Stimulated activated naive B cell treated with anti-CD40 and anti-IgM and Interleukin-4, amounts not matched to agents 10 μg/mL and 1 μg/mL and 100 μg/mL, for 72 hours (primary cell): ENCODE data around the gene TSTD1.

Experiments
- ATAC-seq, 2 donors: fragments of 150-1000 bp; cut with Tn5 transposase; replicated peaks; 2 replicates each; pipeline ENCODE4 v1.10.0; 2021; ENCODE audit warnings: moderate library complexity in 1 of 2
- DNase-seq: peaks from one replicate; pipeline ENCODE4 v3.0.0; 2021
- H3K27ac Mint-ChIP-seq: one replicate; pipeline ENCODE4 v1.8.0; 2022; ENCODE audit warnings: mild to moderate bottlenecking, mixed read lengths
- H3K27me3 Mint-ChIP-seq, 2 donors: one replicate each; pipeline ENCODE4 v1.8.0; 2022; ENCODE audit warnings: mixed read lengths in 2 of 2
- H3K36me3 Mint-ChIP-seq, 2 donors: one replicate each; pipeline ENCODE4 v1.8.0; 2022; ENCODE audit warnings: mixed read lengths in 2 of 2, mild to moderate bottlenecking in 1 of 2
- H3K4me1 Mint-ChIP-seq, 2 donors: one replicate each; pipeline ENCODE4 v1.8.0; 2022; ENCODE audit warnings: mixed read lengths in 2 of 2, mild to moderate bottlenecking in 1 of 2
- H3K4me3 Mint-ChIP-seq, 2 donors: one replicate each; pipeline ENCODE4 v1.8.0; 2022; ENCODE audit warnings: mild to moderate bottlenecking in 2 of 2, mixed read lengths in 2 of 2, moderate library complexity in 1 of 2
- H3K9me3 Mint-ChIP-seq, 2 donors: one replicate each; pipeline ENCODE4 v1.8.0; 2022; ENCODE audit warnings: mixed read lengths in 2 of 2, mild to moderate bottlenecking in 1 of 2

Gene TSTD1

DNA sequence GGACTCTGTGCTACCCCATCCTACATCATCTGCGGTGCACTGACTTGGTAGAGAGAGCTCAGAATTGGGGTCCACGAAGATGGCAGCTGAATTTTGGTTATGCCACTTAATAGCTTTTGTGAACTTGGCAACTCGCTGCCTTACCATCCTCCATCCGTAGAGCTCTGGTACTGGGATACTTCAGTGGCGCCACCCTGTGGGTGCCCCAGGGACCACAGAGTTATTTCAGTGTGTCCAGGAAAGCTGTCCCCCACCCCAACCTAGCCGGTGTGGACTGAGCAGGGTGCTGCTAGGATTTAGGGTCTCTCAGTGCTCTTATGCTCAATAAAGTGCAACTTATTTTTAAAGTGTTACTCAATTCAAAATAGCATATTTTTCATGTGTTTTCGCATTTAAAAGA, 16.0 kb upstream of the TSTD1 start:
- Mint-ChIP-seq H3K36me3 (peaks cover 50 to 58% of the 10 kb centered on the region in 2 donors), H3K27me3 (no peaks in the 10 kb centered on the region), H3K4me1 (peaks cover 15 to 17% of the 10 kb centered on the region in 2 donors), H3K27ac (no peak overlapping the region), H3K4me3 (no peak overlapping the region), H3K9me3 (no peaks in the 10 kb centered on the region)
- ATAC-seq (no peak), DNase-seq (no peak)

DNA sequence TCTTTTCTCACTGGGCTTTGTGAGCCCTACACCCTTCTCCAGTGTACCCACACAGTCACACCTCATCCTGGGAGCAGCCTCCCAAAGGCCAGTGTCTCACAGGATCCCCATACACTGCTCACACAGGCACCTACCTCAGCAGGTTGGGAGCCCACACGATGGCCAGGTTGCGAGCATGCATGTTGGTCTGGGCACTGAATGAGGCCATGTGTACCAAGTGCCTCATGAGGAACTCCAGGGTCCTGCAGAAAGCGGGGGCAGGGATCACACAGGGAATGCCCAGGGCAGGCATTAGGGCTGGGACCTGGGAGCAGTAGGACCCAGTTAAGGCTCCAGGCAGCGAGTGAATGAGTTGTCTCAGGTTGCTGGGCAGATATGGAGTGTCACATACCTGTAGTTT, 15.5 kb upstream of the TSTD1 start:
- no peak for ATAC-seq
- peaks cover 51 to 58% of the 10 kb centered on the region in 2 donors for H3K36me3 Mint-ChIP-seq
- H3K27ac Mint-ChIP-seq: peak overlapping the region; percentile 51
- no peaks in the 10 kb centered on the region for H3K27me3 Mint-ChIP-seq
- H3K4me3 Mint-ChIP-seq: no peak overlapping the region
- peaks cover 14% of the 10 kb centered on the region in 2 donors for H3K4me1 Mint-ChIP-seq
- no peak for DNase-seq
- no peaks in the 10 kb centered on the region for H3K9me3 Mint-ChIP-seq

DNA sequence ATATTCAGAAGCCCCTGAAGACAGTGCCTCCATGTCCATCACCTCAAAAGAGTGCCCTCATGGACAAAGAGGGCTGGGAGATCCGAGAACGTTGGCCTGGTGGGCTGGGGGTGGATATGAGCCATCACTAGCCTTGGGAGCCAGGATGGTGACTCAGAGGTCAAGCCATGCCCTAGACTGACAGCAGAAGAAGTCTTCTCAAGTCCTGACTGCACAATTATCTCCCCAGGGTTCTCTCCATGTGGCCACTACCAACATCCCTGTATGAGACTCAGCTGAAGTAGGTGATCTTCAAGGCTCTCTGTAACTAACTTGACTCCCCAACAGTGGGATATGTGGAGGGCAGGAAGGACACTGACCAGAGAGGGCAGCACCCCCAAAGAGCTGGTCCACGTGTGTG, 14.1 kb upstream of the TSTD1 start:
- peaks cover 58 to 66% of the 10 kb centered on the region in 2 donors for H3K36me3 Mint-ChIP-seq

DNA sequence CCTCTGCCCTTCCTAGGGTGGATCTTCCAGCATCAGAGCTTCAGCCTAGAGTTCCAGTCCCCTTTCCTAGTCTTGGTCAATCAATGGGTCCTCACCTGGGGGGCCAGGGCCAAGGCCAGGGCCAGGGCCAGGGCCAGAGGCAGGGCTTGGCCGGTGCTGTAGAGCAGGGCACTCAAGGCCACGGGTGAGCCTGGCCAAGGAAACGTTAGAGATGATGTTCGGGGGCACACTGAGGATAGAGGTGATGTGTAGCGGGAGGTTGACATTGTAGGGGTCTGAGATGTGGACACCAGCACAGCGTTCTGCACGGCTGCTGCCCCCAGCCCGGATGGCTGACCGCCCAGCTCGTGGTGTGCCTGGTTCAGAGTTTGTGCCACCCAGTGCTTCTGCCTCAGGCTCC, 12.5 kb upstream of the TSTD1 start:
- Mint-ChIP-seq H3K36me3 (peaks cover 49 to 68% of the 10 kb centered on the region in 2 donors), H3K27ac (no peak overlapping the region), H3K9me3 (no peaks in the 10 kb centered on the region), H3K27me3 (no peaks in the 10 kb centered on the region), H3K4me1 (peaks cover 36 to 39% of the 10 kb centered on the region in 2 donors), H3K4me3 (no peak overlapping the region)
- ATAC-seq (no peak), DNase-seq (no peak)

More for the DNA sequence above, 14.1 kb upstream of the TSTD1 start:
- ATAC-seq: no peak
- Mint-ChIP-seq H3K27ac (no peak overlapping the region), H3K4me1 (peaks cover 23 to 27% of the 10 kb centered on the region in 2 donors), H3K4me3 (no peak overlapping the region), H3K27me3 (no peaks in the 10 kb centered on the region), H3K9me3 (no peaks in the 10 kb centered on the region)
- DNase-seq: no peak

DNA sequence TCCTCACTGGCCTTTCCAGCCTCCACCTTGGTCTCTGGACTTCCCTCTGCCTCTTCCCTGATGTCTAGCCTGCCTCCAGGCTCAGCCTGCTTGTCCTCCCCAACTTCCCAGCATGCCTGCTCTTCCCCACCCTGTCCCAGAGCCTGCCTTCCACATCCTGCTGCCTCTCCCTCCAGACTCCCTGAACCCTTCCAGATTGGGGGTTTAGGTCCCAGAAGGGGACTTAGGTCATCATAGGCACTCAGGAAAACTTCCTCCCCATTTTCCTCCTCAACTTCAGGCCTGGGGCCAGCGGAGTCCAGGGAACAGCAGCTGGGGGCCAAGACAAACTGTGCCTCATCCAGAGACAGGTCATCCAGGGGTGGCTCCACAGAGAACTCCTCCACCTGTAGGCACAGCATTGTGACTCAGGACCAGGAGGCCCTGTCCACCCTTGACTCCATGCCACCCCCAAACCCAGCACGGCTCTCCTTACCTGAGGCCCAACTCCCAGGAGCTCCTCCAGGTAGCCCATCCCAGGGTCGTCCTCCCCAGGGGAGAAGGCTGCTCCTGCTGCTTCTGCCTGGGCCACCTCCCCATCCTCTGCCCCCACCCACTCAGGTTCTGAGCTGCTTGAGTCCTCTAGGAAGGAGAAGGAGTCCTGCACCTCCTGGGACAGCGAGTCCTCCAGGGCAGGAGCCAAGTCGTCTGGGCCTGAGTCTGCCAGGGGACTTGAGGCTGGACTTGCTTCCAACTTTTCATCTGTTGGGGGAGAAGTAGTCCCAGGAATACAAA, 10.4 kb upstream of the TSTD1 start:
- Mint-ChIP-seq H3K27me3 (no peaks in the 10 kb centered on the region), H3K4me1 (peaks cover 39 to 41% of the 10 kb centered on the region in 2 donors), H3K36me3 (peaks cover 44 to 70% of the 10 kb centered on the region in 2 donors), H3K4me3 (peak overlapping the region in 1 of 2 donors; percentile 14), H3K27ac (peak overlapping the region; percentile 100), H3K9me3 (no peaks in the 10 kb centered on the region)
- ATAC-seq: no peak
- no peak for DNase-seq

DNA sequence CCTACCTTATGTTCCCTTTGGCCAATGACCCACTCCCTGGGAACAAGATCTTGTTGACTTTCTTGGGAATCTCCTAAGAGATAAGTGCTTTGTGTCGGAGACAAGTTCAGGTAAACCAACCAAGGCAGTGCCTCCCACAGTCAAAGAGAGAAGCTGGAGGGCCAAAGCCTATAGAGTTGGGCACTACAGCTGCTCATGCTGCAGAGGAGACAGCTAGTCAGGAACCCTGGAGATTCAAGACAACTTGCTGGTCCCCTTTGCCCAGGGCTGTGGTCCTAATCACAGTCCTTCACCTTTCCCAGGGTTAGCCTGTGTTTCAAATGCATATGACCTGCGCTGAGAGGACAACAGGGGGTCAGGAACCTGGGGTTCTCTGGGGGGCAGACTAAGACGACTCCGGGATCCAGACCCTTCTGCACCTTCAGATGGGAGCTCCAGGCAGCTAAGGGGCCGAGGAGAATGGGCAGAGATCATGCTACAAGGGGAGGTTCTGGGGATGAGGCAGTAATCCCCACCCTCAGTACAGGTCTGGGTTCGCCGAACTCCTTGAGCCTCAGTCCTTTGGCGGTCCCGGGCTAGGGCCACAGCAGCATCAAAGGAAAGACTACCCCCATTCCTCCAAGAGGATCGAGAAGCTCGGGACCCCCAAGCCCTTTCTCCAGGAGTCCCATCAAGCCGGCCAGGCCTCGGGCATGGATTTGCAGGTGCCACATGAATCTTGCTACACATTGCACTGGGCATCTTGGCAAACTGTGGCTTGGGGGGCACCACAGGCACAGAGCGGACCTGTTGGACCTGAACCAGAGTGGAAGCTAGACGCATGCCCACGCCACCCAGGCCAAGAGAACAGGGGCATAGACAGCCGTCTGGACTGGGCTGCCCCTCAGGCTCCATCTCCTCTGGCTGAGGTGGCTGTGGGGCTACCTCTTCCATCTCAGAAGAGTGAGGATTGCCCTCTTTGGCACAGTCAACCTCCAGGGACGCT, 9.0 kb upstream of the TSTD1 start:
- ATAC-seq (no peak), DNase-seq (no peak)
- peak overlapping the region; percentile 100 for H3K27ac Mint-ChIP-seq
- H3K4me1 Mint-ChIP-seq: peaks cover 35 to 44% of the 10 kb centered on the region in 2 donors
- no peaks in the 10 kb centered on the region for H3K9me3 Mint-ChIP-seq
- peak overlapping the region; percentile 1 to 15 for H3K4me3 Mint-ChIP-seq
- H3K36me3 Mint-ChIP-seq: peaks cover 36 to 64% of the 10 kb centered on the region in 2 donors
- H3K27me3 Mint-ChIP-seq: no peaks in the 10 kb centered on the region

DNA sequence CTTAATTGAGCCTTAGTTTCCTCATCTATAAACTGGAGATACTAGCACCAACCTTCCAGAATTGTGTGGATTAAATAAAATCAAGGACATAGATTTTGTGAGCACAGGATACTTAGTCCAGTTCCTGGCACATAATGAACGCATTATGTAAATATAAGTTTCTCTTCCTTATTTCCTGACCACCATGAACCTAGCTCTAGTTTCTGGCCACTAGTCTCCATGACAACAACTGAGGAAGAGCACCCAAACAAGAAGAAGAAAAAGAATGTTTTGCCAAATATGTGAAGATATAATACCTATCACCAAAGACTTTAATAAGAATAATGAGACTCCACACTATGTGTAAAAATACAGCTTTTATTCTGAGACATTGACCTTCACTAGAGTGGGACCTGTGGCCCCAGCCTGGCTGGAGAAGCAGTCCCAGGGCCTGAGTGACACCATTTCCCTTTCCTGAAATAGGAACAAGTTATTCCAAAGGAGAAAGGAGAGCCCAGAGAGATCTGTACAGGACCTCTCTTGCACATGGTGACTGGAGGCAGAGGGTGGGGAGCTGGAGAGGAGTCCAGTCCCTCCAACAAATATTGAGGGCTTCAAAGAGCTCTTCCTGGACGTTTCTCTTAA, 8.0 kb upstream of the TSTD1 start:
- Mint-ChIP-seq H3K36me3 (peaks cover 34 to 65% of the 10 kb centered on the region in 2 donors), H3K27me3 (no peaks in the 10 kb centered on the region), H3K9me3 (no peaks in the 10 kb centered on the region), H3K27ac (peak overlapping the region; percentile 100), H3K4me3 (peak overlapping the region; percentile 91 to 97), H3K4me1 (peaks cover 41 to 54% of the 10 kb centered on the region in 2 donors)
- DNase-seq (peak; percentile 17), ATAC-seq (peak; percentile 53)

DNA sequence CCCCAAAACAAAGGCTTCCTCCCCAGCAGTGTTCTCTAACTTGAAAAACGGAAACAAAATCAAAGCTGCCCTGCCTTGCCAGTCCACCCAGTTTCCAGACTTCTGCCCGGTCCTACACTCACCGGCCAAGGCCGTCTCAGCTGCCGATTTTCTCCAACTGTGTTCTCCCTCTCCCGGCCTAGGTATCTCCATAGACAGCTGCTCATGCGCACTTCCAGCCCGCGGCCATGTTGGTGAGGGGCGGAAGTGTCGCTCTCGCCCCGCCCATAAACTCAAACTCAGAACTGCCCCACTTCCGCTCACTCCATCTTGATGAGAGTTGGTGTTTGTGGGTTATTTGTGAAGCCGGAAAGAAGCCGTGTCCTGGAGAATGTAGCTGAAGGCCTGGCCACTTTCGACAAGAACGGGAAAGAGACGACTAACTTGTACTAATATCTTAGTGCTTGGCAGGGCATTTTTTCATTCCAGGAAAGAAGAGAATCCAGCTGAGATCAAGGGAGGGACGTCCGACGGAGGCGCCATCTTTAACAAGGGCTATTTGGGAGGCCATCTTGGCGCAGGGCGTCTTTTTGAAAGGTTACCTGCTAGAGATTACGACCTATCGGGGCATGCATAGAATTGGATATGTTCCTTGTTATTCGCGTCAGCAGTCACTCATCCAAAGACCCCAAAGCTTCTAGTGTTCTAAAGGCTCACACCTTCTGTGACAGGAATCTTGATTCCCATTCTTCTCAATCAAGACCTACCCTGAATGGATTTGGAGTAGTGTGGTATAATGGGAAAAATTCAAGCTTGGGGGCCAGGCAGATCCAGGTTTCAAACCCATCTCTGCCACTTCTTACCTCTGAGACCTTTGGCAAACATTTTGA, 7.2 kb upstream of the TSTD1 start, which contains the start of gene USF1:
TSS of gene USF1 (minus strand) at position 242 of the 869 bp plus-strand sequence. CDS start 2,702 bp downstream, outside the sequence.
- peaks cover 46 to 61% of the 10 kb centered on the region in 2 donors for H3K4me1 Mint-ChIP-seq
- ATAC-seq (peak; percentile 75 to 80), DNase-seq (peak; percentile 90)
- H3K27ac Mint-ChIP-seq: peak within 1 kb of the TSS; percentile 100
- H3K36me3 Mint-ChIP-seq: peaks cover 34 to 66% of the 10 kb centered on the region in 2 donors
- H3K4me3 Mint-ChIP-seq: peak within 1 kb of the TSS; percentile 91 to 97
- no peaks in the 10 kb centered on the region for H3K9me3 Mint-ChIP-seq
- no peaks in the 10 kb centered on the region for H3K27me3 Mint-ChIP-seq

DNA sequence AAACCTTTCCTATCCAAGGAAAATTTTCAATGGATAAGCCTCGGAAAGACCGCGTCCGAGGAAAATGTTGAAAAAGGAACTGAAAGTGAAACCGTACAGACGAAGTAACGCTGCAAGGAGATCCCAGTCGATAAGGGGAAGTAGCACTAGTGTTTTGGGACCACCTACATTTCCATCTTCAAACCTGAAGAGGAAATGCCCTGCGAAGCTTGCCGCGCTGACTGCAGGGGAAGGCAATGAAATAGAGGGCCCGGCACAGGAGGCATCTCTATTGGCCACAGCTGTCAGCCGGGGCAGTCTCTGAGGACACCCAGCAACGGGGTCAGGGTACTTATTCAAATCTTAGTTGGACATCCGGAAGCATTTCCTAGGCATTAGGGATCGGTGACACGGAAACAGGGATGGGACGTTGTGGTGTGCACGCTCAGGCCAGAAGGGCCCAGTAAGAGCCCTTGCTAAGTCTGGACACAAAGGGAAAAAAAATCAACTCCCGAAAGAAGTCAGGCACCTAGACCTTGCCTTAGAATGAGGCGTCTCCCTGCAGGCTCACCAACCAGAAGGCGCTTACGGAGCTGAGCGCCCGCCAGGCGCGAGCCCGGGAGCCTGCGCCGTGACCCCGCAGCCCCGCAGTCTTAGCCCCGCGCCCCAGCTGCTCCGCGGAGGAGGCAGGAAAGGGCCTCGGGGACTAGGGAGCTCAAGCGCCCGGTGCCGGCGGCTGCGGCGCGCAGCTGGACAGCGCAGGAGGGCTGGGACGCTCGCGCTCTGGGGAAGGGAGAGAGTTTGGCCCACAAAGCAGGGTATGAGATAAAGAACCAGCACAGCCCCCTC, 6.4 kb upstream of the TSTD1 start:
- Mint-ChIP-seq H3K27me3 (no peaks in the 10 kb centered on the region), H3K36me3 (peaks cover 29 to 68% of the 10 kb centered on the region in 2 donors), H3K27ac (peak overlapping the region; percentile 100), H3K4me3 (peak overlapping the region; percentile 91 to 97), H3K9me3 (no peaks in the 10 kb centered on the region), H3K4me1 (peaks cover 46 to 61% of the 10 kb centered on the region in 2 donors)
- DNase-seq: peak; percentile 82
- ATAC-seq: peak; percentile 75

DNA sequence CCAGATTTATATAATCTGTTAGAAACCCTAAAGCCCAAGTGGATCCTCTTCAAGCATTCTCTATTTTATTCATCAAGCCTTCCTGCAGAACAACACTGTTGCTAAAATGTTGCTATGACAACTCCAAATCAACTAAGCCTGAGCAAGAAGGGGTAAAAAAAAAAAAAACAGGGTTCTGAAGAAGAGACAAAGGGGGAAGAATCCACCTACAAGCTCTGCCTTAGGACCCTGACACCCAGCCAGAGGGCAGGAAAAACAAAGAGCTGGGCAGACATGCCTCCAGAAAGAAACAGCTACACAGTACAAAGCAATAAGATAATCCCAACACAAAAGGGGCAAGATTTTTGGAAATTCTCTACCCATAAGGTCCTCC, 5.8 kb upstream of the TSTD1 start:
- DNase-seq: no peak
- peak in 1 of 2 donors; percentile 8 for ATAC-seq
- H3K27ac Mint-ChIP-seq: peak overlapping the region; percentile 100
- peaks cover 47 to 67% of the 10 kb centered on the region in 2 donors for H3K4me1 Mint-ChIP-seq
- H3K9me3 Mint-ChIP-seq: no peaks in the 10 kb centered on the region
- no peaks in the 10 kb centered on the region for H3K27me3 Mint-ChIP-seq
- H3K36me3 Mint-ChIP-seq: peaks cover 28 to 68% of the 10 kb centered on the region in 2 donors
- H3K4me3 Mint-ChIP-seq: peak overlapping the region; percentile 91 to 97

DNA sequence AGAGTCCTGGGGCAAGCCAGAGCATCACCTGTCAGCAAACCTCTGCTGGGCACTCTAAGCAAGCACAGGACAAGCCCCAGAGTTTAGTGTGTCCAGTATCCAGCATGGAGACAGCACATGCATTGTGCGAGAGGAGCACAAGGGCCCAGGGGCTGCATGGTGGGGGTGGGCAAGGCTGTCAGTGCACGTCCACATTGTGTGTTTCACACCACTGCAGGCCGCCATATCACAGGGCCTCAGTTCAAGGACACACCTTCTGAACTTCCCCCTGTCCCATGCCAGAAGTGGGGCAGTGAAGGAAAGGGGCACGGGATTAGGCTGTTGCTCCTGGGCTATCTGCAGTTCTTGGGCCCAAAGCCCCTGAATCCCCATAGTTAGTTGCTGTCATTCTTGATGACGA, 782 bp upstream of the TSTD1 start:
- H3K36me3 Mint-ChIP-seq: peaks cover 25 to 45% of the 10 kb centered on the region in 2 donors
- H3K4me3 Mint-ChIP-seq: peak overlapping the region; percentile 75 to 98
- H3K27me3 Mint-ChIP-seq: no peaks in the 10 kb centered on the region
- ATAC-seq: no peak
- H3K9me3 Mint-ChIP-seq: no peaks in the 10 kb centered on the region
- DNase-seq: no peak
- peak overlapping the region; percentile 86 for H3K27ac Mint-ChIP-seq
- H3K4me1 Mint-ChIP-seq: peaks cover 27 to 55% of the 10 kb centered on the region in 2 donors

DNA sequence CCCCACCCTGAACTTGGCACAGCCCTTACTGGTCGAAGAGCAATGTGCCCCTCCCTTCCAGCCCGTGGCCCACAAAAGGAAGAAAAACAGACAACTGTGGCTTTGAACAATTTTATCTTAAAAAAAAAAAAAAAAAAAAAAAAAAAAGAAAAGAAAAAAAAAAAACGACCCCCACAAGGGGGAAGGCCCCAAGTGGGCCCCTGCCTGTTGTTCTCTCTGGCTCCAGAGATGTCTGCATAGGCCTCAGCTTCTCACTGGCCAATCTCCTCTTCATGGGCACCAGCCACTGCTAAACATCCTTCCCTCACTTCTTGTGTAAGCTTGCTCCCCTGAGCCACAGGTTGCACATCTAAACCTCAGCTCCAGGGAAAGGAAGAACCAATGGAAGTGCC, 386 bp upstream of the TSTD1 start:
- H3K4me3 Mint-ChIP-seq: peak overlapping the region; percentile 92 to 98
- no peak for DNase-seq
- H3K27me3 Mint-ChIP-seq: no peaks in the 10 kb centered on the region
- no peaks in the 10 kb centered on the region for H3K9me3 Mint-ChIP-seq
- H3K27ac Mint-ChIP-seq: peak overlapping the region; percentile 92
- peaks cover 25 to 45% of the 10 kb centered on the region in 2 donors for H3K36me3 Mint-ChIP-seq
- peaks cover 24 to 52% of the 10 kb centered on the region in 2 donors for H3K4me1 Mint-ChIP-seq
- ATAC-seq: no peak
